Measurements from ENCODE around the gene SERHL2.

GRCh38 chr22:42610186-42610585 lies 56.4 kb downstream of the SERHL2 start:
- TF ChIP-seq EZH2 (IDR thresholded peaks at IDR 0.05; ENCODE audit: low read length): no peak
- no peak for TF ChIP-seq CTCF (optimal IDR thresholded peaks at IDR 0.05 in 1 of 3, IDR thresholded peaks at IDR 0.05 in 1 of 3, conservative IDR thresholded peaks at IDR 0.05 in 1 of 3; ENCODE audit: extremely low read depth in 1 of 3, insufficient read depth in 2 of 3, low read length in 3 of 3)

Measured in keratinocyte (primary cell).